ENCODE data around the gene MEA1.

- no peak for TF ChIP-seq POLR2A (IDR thresholded peaks at IDR 0.05; ENCODE audit: borderline replicate concordance, extremely low read depth, insufficient read depth, insufficient read length)
- TF ChIP-seq, protein P1, sequence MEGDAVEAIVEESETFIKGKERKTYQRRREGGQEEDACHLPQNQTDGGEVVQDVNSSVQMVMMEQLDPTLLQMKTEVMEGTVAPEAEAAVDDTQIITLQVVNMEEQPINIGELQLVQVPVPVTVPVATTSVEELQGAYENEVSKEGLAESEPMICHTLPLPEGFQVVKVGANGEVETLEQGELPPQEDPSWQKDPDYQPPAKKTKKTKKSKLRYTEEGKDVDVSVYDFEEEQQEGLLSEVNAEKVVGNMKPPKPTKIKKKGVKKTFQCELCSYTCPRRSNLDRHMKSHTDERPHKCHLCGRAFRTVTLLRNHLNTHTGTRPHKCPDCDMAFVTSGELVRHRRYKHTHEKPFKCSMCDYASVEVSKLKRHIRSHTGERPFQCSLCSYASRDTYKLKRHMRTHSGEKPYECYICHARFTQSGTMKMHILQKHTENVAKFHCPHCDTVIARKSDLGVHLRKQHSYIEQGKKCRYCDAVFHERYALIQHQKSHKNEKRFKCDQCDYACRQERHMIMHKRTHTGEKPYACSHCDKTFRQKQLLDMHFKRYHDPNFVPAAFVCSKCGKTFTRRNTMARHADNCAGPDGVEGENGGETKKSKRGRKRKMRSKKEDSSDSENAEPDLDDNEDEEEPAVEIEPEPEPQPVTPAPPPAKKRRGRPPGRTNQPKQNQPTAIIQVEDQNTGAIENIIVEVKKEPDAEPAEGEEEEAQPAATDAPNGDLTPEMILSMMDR (IDR thresholded peaks at IDR 0.05 in 2 of 3, conservative IDR thresholded peaks at IDR 0.05 in 1 of 3; ENCODE audit: borderline replicate concordance in 1 of 3, insufficient read depth in 1 of 3, low read depth in 2 of 3, low read length in 2 of 3), result no peak
- no peak for TF ChIP-seq POLR2AphosphoS5 (IDR thresholded peaks at IDR 0.05; ENCODE audit: low read depth, low read length)
- no peak for TF ChIP-seq TCF7L2 (IDR thresholded peaks at IDR 0.05; ENCODE audit: borderline replicate concordance, extremely low read depth, insufficient read depth, insufficient read length)
- no peak for TF ChIP-seq SP1 (IDR thresholded peaks at IDR 0.05; ENCODE audit: low read depth)
- TF ChIP-seq EGR1 (IDR thresholded peaks at IDR 0.05; ENCODE audit: low read depth), result no peak
- no peak for TF ChIP-seq ZFX (IDR thresholded peaks at IDR 0.05)
- TF ChIP-seq ZNF274 (IDR thresholded peaks at IDR 0.05; ENCODE audit: low read depth, low read length), result no peak
- TF ChIP-seq JUND (IDR thresholded peaks at IDR 0.05), result no peak
- TF ChIP-seq REST (IDR thresholded peaks at IDR 0.05; ENCODE audit: low read depth), result no peak
- no peak for TF ChIP-seq EZH2phosphoT487 (IDR thresholded peaks at IDR 0.05; ENCODE audit: borderline replicate concordance)
- no peak for TF ChIP-seq SIN3A (IDR thresholded peaks at IDR 0.05; ENCODE audit: low read depth)
Observed at GRCh38 chr6:42969934-42970333, 43.8 kb downstream of the MEA1 start.
